ENCODE measurements around the gene RBP2. TPM values are rescaled to one million over a fixed set of nuclear protein-coding genes. Genes with fewer than 3 reads are reported as not detected.

RBP2 gene
- total RNA-seq, 2 experiments from 2014 or later: not detected

DNA sequence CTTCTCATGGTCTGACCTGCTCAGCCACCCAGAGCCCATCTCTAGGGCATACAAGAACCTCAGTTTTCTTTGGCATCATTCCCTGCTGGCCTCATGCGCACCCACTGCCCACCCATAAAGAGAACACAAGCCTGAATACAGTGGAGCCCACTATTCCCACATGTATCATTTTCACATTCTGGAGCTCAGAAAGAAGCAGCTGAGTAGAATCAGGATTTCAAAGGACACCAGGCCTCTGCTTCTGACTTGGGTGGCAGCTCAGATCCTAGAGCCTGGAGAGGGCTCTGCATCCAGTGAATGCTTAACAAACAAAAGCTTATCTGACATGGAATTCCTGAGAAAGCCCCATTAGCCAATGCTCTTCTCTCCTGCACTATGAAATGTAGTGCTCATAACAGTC, 34.7 kb downstream of the RBP2 start:
- Histone ChIP-seq H3K4me3 (ENCODE audit: low read depth, low read length, poor library complexity, severe bottlenecking) (no peak overlapping the region), H3K36me3 (ENCODE audit: insufficient read depth, low read length) (no peaks in the 10 kb centered on the region), H3K9me3 (ENCODE audit: low read length) (no peaks in the 10 kb centered on the region), H3K27ac (ENCODE audit: low read depth, low read length, poor library complexity, severe bottlenecking) (no peak overlapping the region), H3K79me2 (ENCODE audit: insufficient read depth, low read depth, low read length) (no peaks in the 10 kb centered on the region), H4K20me1 (ENCODE audit: insufficient read depth, low read length) (no peaks in the 10 kb centered on the region; the same call in 1 of the 2 replicates), H2AFZ (ENCODE audit: low read length) (no peak overlapping the region), H3K9me2 (ENCODE audit: insufficient read depth, low read length) (no peaks in the 10 kb centered on the region), H3K4me1 (ENCODE audit: insufficient read depth, low read length, poor library complexity, severe bottlenecking) (no peaks in the 10 kb centered on the region), H3K4me2 (ENCODE audit: low read length) (no peak overlapping the region)
- TF ChIP-seq EZH2phosphoT487 (IDR thresholded peaks at IDR 0.05; ENCODE audit: borderline replicate concordance, low read depth, low read length) (no peak), CTCF (conservative IDR thresholded peaks at IDR 0.05; ENCODE audit: low read length) (no peak)
- intact Hi-C loops (cut with micrococcal nuclease; ENCODE audit: unreplicated experiment): no loop called here
- ChIA-PET CTCF (ENCODE audit: unreplicated experiment) (no interaction called here), POLR2A (no interaction called here)
- BruUV-seq (replicated peaks): no TSS peak
- DNase-seq (ENCODE audit: low spot score): no peak

DNA sequence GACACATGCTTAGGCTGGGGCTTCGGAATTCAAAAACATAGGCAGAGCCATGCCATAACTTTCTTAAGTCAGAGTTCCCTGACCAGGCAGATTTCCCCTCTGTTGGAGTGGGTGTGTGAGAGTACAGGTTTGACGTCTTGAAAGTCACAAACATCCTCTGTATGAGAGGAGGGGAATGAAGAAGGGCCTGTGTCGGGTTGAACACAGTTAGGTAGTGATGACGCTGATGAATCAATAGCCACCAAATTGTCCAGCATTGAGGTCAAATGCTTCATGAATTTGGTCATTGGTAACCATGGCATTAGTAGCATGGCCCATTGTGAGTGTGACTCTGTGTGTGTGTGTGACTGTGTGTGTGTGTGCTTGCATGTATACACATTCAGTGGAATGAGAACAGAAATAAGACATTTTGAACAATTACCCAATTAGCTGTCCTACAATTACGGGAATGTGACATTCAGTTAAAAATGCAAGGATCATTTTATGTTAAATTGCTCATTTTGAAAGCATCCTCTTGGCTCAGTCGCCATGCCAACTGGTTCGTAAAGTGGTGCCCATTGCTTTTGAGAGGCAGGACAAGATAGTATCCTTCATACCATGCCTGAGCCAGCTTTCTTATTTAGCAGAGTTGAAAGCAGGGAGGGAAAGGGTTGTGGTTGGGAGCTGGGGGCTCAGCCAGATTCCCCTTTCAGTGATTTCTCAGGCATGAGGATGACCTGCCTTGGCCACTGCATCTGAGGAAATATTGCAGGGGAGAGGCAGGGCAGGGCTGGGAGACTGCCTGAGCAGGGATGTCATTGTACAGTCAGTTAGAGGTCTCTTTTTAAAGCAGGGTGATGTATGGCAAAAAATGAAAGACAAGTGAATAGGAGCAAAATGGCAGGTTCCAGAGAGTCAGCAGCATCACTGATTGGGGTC, 35.4 kb downstream of the RBP2 start:
- no peaks in the 10 kb centered on the region for H3K79me2 ChIP-seq (ENCODE audit: insufficient read depth, low read depth, low read length)
- TF ChIP-seq EZH2phosphoT487 (IDR thresholded peaks at IDR 0.05; ENCODE audit: borderline replicate concordance, low read depth, low read length) (no peak), CTCF (conservative IDR thresholded peaks at IDR 0.05; ENCODE audit: low read length) (no peak)
- CTCF ChIA-PET (ENCODE audit: unreplicated experiment): no interaction called here
- DNase-seq (ENCODE audit: low spot score): no peak
- no peaks in the 10 kb centered on the region for H3K9me3 ChIP-seq (ENCODE audit: low read length)
- no peaks in the 10 kb centered on the region; the same call in 1 of the 2 replicates for H4K20me1 ChIP-seq (ENCODE audit: insufficient read depth, low read length)
- no TSS peak for BruUV-seq (replicated peaks)
- no peak overlapping the region for H3K4me2 ChIP-seq (ENCODE audit: low read length)
- no peaks in the 10 kb centered on the region for H3K4me1 ChIP-seq (ENCODE audit: insufficient read depth, low read length, poor library complexity, severe bottlenecking)
- POLR2A ChIA-PET: interaction anchor here (0.6 kb wide), 1 partner anchor 1172 kb away, joined by 4 read pairs; no protein-coding TSS in a partner anchor
- H3K9me2 ChIP-seq (ENCODE audit: insufficient read depth, low read length): no peaks in the 10 kb centered on the region
- H3K36me3 ChIP-seq (ENCODE audit: insufficient read depth, low read length): no peaks in the 10 kb centered on the region
- H3K4me3 ChIP-seq (ENCODE audit: low read depth, low read length, poor library complexity, severe bottlenecking): no peak overlapping the region
- H2AFZ ChIP-seq (ENCODE audit: low read length): no peak overlapping the region
- intact Hi-C loops (cut with micrococcal nuclease; ENCODE audit: unreplicated experiment): no loop called here
- no peak overlapping the region for H3K27ac ChIP-seq (ENCODE audit: low read depth, low read length, poor library complexity, severe bottlenecking)

- no peaks in the 10 kb centered on the region for H3K9me2 ChIP-seq (ENCODE audit: insufficient read depth, low read length)
- POLR2A ChIA-PET: interaction anchor here (1.2 kb wide), 1 partner anchor 1286 kb away, joined by 3 read pairs; no protein-coding TSS in a partner anchor
- H3K4me2 ChIP-seq (ENCODE audit: low read length): no peak overlapping the region
- no peaks in the 10 kb centered on the region; the same call in 1 of the 2 replicates for H4K20me1 ChIP-seq (ENCODE audit: insufficient read depth, low read length)
- H3K4me3 ChIP-seq (ENCODE audit: low read depth, low read length, poor library complexity, severe bottlenecking): no peak overlapping the region
- intact Hi-C loops (cut with micrococcal nuclease; ENCODE audit: unreplicated experiment): no loop called here
- BruUV-seq (replicated peaks): no TSS peak
- H3K4me1 ChIP-seq (ENCODE audit: insufficient read depth, low read length, poor library complexity, severe bottlenecking): no peaks in the 10 kb centered on the region
- no peaks in the 10 kb centered on the region for H3K36me3 ChIP-seq (ENCODE audit: insufficient read depth, low read length)
- CTCF ChIA-PET (ENCODE audit: unreplicated experiment): no interaction called here
- DNase-seq (ENCODE audit: low spot score): no peak
- H3K79me2 ChIP-seq (ENCODE audit: insufficient read depth, low read depth, low read length): no peaks in the 10 kb centered on the region
- no peak overlapping the region for H2AFZ ChIP-seq (ENCODE audit: low read length)
- TF ChIP-seq CTCF (conservative IDR thresholded peaks at IDR 0.05; ENCODE audit: low read length): no peak
- no peak for TF ChIP-seq EZH2phosphoT487 (IDR thresholded peaks at IDR 0.05; ENCODE audit: borderline replicate concordance, low read depth, low read length)
- H3K27ac ChIP-seq (ENCODE audit: low read depth, low read length, poor library complexity, severe bottlenecking): no peak overlapping the region
- no peaks in the 10 kb centered on the region for H3K9me3 ChIP-seq (ENCODE audit: low read length)
Measured at GRCh38 chr3:139439278-139439677, 37.0 kb downstream of the RBP2 start.

Data from OCI-LY7 (cell line).